ENCODE measurements around the gene FOXJ2. TPM values are rescaled to one million over a fixed set of nuclear protein-coding genes. Genes with fewer than 3 reads are reported as not detected.
"Not testable (repeated sequence)": the region's sequence is repeated elsewhere in the genome, so short reads cannot be mapped to it uniquely, and the experiment has no call there.

The FOXJ2 gene
- polyA plus RNA-seq, 4 donors: 19.8 to 25.7 (median 20.9) TPM

GRCh38 chr12:8058506-8058905 lies 26.0 kb downstream of the FOXJ2 start:
- DNase-seq (ENCODE audit: low read depth in 4 of 4, low spot score in 2 of 4): no peak

DNA sequence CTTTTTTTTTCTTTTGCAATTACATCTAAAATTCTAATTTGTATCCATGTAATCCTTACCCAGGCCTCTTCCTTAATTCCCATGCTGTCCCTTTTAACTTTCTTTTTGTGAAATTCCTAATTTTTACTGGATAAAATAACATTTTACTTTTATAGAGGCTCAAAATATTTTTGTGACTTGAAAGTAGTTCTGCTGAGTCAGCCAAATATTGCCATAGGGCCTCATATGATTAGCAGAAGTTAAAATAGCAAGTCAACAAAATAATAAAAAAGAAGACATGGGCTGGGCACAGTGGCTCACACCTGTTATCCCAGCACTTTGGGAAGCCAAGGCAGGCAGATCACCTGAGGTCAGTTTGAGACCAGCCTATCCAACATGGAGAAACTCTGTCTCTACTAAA lies 31.6 kb downstream of the FOXJ2 start:
- no peak for DNase-seq (ENCODE audit: low read depth in 4 of 4, low spot score in 2 of 4)

- no peak for DNase-seq (ENCODE audit: low read depth in 4 of 4, low spot score in 2 of 4)
These were observed 33.6 kb downstream of the FOXJ2 start, which contains the start of gene C3AR1 for GRCh38 chr12:8065991-8066594. TSS of gene C3AR1 (minus strand) at chr12:8066359. CDS start at chr12:8060185, 6,174 bp downstream.

DNA sequence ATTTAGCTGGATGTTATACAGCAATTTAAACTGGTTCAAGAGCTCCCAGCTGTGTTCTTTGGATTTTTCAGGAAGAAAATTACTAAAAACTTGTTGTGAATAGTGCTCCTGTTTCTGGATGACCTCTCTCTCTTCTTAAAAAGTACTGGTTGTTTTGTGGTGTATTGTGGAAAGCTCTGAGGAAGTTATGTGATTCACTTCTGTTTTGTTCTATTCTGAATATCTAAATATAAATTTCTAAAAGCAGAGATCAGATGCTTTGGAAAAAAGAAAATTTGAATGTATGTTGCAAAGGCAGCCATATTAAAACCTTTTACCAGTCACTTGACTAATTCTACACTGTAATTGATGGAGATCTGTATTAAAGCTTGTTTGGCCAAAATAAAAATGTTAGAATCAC lies 37.1 kb downstream of the FOXJ2 start:
- no peak for DNase-seq (ENCODE audit: low read depth in 4 of 4, low spot score in 2 of 4)

DNA sequence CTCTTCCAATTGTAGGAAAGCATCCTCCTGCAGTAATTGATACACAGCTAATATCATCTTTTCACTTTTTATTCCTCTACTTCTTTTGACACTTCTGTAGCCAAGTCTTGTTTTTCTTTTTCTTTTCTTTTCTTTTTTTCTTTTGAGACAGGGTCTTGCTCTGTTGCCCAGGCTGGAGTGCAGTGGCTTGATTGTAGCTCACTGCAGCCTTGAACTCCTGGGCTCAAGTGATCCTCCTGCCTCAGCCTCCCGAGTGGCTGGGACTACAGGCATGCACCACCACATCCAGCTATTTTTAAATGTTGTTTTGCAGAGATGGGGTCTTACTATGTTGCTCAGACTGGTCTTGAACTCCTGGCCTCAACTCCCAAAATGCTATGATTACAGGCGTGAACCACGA lies 39.3 kb downstream of the FOXJ2 start:
- DNase-seq (ENCODE audit: low read depth in 4 of 4, low spot score in 2 of 4): not testable (repeated sequence)

- DNase-seq (ENCODE audit: low read depth in 4 of 4, low spot score in 2 of 4): no peak
These were observed 43.4 kb downstream of the FOXJ2 start for GRCh38 chr12:8075935-8076334.

GRCh38 chr12:8076366-8076765 lies 43.9 kb downstream of the FOXJ2 start:
- DNase-seq (ENCODE audit: low read depth in 4 of 4, low spot score in 2 of 4): no peak

- peak in 1 of 4 donors; percentile 13 for DNase-seq (ENCODE audit: low read depth in 4 of 4, low spot score in 2 of 4)
These were observed 44.7 kb downstream of the FOXJ2 start for GRCh38 chr12:8077207-8077606.

DNA sequence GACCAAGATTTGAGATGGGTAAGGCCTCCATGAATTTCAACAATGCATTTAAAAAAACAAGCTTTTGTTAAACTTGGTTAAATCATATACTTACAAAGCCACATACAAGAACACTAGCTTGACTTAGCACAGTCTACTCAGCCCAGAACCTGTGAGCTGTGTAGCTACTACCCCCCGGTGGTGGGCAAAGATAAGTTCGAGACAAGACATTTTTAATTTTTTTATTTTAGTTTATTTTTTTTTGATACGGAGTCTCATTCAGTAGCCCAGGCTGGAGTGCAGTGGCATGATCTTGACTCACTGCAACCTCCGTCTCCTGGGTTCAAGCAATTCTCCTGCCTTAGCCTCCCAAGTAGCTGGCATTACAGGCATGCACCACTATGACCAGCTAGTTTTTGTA lies 45.9 kb downstream of the FOXJ2 start:
- peak in 1 of 4 donors; percentile 32 for DNase-seq (ENCODE audit: low read depth in 4 of 4, low spot score in 2 of 4)

GRCh38 chr12:8078916-8079315 lies 46.4 kb downstream of the FOXJ2 start:
- DNase-seq (ENCODE audit: low read depth in 4 of 4, low spot score in 2 of 4): no peak

GRCh38 chr12:8080120-8080519 lies 47.6 kb downstream of the FOXJ2 start:
- no peak for DNase-seq (ENCODE audit: low read depth in 4 of 4, low spot score in 2 of 4)

GRCh38 chr12:8081251-8081920 lies 48.9 kb downstream of the FOXJ2 start:
- peak in 3 of 4 donors; percentile 20 to 53 (median 32) for DNase-seq (ENCODE audit: low read depth in 4 of 4, low spot score in 2 of 4)

GRCh38 chr12:8082808-8083100 lies 50.2 kb downstream of the FOXJ2 start:
- DNase-seq (ENCODE audit: low read depth in 4 of 4, low spot score in 2 of 4): no peak

DNA sequence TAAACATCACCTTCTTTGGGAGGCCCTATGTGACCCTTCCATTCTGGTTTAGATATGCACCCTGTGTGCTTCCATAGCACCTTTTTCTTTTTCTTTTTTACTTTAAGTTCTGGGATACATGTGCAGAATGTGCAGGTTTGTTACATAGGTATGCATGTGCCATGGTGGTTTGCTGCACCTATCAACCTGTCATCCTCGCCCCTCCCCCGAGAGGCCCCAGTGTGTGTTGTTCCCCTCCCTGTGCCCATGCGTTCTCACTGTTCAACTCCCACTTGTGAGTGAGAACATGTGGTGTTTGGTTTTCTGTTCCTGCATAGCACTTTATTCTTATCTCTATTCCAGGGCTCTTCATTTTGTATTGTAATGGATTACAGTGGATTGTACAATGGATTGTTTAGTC lies 51.8 kb downstream of the FOXJ2 start:
- not testable (repeated sequence) for DNase-seq (ENCODE audit: low read depth in 4 of 4, low spot score in 2 of 4)

DNA sequence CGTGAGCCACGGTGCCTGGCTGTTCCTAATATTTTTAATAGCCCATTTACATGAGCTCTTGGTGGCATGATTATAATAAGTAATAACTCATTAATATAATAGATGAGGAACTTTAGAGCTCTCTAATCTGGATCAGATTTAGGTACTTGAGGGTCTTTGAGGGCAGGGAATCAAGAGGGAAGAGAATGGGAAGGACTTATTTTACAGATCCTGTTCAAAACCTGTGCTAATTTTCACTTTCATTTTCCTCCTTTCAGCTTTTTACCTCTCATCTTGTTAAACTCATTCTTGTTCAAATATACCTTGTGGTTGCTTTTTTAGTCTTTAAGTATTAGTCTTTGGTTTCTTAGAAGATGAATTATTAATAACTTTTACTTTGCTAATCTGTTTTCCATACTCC lies 55.1 kb downstream of the FOXJ2 start:
- DNase-seq (ENCODE audit: low read depth in 4 of 4, low spot score in 2 of 4): no peak

- no peak for DNase-seq (ENCODE audit: low read depth in 4 of 4, low spot score in 2 of 4)
These were observed 56.1 kb downstream of the FOXJ2 start for GRCh38 chr12:8088574-8088973.

DNA sequence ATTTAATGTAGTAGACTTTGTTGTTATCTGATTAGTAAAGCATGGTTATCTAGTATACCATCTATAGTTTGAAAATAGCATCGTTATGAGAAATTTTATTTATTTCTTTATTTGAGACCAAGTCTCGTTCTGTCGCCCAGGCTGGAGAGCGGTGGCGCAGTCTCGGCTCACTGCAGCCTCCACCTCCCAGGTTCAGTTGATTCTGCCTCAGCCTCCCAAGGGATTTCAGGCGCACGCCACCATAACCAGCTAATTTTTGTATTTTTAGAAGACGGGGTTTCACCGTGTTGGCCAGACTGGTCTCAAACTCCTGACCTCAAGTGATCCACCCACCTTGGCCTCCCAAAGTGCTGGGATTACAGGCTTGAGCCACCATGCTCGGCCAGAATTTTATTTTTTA lies 56.8 kb downstream of the FOXJ2 start:
- DNase-seq (ENCODE audit: low read depth in 4 of 4, low spot score in 2 of 4): not testable (repeated sequence)

- DNase-seq (ENCODE audit: low read depth in 4 of 4, low spot score in 2 of 4): no peak
These were observed 57.2 kb downstream of the FOXJ2 start for GRCh38 chr12:8089716-8090115.

DNA sequence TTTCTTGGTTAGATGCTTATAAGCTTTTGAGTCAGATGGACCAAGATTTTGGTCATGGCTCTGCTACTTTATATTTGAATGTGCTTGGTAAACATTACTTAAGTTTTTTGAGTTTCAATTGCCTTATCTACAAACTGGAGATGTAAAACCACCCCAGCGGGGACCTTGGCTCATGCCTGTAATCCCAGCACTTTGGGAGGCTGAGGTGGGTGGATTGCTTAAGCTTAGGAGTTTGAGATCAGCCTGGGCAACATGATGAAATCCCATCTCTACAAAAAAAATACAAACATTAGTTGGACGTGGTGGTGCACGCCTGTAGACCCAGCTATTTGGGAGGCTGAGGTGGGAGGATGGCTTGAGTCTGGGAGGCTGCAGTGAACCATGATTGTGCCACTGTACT lies 60.8 kb downstream of the FOXJ2 start:
- no peak for DNase-seq (ENCODE audit: low read depth in 4 of 4, low spot score in 2 of 4)

GRCh38 chr12:8096281-8096915 lies 63.9 kb downstream of the FOXJ2 start:
- no peak for DNase-seq (ENCODE audit: low read depth in 4 of 4, low spot score in 2 of 4)

DNA sequence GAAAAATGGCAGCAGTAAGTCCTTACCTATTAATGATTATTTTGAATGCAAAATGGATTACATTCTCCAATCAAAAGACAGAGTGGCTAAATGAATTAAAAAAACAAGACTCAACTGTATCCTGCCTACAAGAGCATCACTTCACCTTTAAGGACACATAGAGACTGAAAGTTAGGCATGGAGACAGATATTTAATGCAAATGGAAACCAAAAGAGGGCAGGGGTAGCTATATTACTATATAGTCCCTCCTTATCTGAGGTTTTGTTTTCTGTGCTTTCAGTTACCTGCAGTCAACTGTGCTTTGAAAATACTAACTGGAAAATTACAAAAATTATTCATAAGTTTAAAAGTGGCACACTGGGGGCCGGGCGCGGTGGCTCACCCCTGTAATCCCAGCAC lies 66.7 kb downstream of the FOXJ2 start:
- DNase-seq (ENCODE audit: low read depth in 4 of 4, low spot score in 2 of 4): no peak

All from left renal cortex interstitium (tissue), 4 donors.